T47D (cell line): ENCODE measurements around the gene PIGU.

Experiments used
- DNase-seq, 2 experiments: peaks; one replicate each; pipeline versions ENCODE4 v3.0.0 to v3.0.0-alpha.2; 2011 to 2012; ENCODE audit warnings: low read depth in 1 of 2, low spot score in 1 of 2
- JUND ChIP-seq: IDR thresholded peaks from 2 replicates; pipeline ENCODE4 v1.6.1; 2012; ENCODE audit warnings: low read depth
- in situ Hi-C: cut with HindIII; loops from 2 replicates; pipeline ENCODE4 v1.10.0; 2016; ENCODE audit warnings: low sequenced_read_pairs, low pct_unique_long_range_greater_than_20kb

PIGU gene

DNA sequence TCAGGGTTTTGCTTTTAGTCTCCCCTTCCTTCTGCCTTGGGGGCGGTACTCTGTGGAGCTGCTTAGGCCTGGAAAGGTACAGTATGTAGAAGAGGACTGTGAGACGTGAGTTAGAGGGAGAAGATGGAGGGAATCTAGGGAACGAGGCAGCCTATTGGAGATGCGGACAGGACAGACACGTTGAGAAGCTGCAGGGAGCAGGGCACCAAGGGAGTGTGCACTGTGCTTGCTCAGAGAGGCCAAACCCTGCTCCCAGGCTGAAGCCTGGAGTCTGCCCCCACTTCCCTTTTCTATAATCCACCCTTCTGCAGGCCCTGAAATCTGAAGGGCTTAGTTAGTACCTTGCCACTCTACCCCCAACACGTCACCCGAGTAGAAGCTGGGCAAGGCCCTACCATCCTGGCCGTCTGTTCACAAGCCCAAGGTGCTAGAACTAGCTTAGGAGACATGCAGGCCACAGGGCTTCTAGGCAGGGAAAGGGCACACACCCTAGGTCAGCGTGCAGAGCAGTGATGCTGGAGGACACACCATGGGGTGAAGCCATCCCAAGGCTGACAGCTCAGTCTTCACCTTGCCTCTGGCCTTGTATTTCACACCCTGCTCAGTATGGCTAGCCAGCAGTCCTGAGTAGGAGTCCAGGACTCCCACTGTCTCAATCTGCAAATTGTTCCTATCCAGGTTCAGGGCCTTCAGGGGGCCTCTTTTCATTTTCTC, 34.1 kb upstream of the PIGU start:
- TF ChIP-seq JUND, result no peak
- in situ Hi-C loops, result no loop called here
- DNase-seq, result no peak

DNA sequence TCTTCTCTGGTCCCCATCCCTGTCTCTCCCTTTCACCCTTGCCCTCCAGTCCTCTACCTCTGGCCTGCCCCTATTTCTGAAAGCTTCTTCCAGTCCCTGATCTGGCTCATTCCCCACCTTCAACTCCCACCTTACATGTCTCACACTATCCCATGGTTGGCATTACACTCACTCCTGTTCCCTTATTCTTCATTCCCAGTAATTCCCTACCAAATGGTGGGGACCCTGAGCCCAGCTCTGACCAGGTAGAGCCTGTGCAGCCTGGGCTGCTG, 33.6 kb upstream of the PIGU start:
- in situ Hi-C loops, result no loop called here
- no peak for DNase-seq
- TF ChIP-seq JUND, result no peak

DNA sequence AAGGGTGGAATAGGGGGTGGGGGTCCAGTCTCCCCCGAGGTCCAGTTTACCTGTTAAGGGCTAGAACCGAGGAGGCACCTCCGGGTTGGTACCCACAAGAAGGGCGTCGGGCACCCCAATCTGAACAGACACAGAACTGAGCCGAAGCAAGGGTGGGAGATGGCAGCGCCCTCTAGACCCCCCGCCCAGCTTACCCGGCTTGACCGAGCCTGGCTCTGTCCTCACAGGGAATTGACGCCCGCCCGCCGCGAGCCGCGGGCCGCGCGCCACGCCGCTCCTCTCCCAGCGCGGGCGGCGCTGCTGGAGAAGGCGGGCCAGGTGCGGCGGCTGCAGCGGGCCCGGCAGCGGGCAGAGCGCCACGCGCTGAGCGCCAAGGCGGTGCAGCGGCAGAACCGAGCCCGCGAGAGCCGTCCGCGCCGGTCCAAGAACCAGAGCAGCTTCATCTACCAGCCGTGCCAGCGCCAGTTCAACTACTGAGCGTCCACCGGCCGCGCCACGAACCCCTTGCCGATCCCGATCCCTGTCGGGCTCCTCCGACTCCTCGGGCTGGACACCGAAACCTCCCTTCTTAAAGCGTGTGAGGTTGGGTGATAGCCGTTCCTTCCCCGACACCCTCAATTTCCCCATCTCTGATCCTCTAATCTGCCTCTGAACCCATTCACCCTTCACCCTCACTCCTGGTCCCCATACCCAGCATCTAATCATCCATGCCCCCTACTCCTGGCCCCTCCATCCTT, 33.1 kb upstream of the PIGU start:
- in situ Hi-C loops, result no loop called here

DNA sequence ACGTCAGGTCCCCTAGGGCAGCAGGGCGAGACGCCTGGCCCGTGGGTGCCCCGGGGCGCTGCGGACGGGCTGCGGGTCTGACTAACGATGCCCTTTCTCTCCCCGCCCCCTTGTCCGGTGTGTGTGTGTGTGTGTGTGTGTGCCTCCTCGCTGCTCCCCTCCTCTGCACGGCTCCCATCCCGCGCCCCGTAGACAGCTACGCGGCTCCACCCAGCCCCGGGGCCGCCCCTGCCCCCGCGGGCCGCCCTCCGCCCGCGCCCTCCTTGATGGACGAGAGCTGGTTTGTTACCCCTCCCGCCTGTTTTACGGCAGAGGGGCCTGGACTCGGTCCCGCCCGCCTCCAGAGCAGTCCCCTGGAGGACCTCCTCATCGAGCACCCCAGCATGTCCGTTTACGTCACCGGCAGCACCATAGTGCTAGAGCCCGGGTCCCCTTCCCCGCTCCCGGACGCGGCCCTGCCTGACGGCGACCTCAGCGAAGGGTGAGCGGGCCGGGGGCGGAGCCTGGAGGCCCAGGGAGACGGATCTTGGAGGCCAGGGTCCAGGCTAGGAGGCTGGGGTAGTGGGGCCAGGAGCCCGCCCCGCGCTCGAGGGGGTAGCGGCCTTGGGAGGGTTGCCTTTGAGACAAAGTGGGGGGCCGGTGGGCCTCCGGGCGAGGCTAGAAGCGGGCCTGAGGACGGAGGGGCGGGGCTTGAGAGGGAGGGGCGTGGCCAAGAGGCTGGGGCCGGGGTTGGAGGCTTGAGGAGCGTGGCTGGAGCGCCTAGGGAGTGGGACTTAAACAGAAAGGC, 32.3 kb upstream of the PIGU start:
- peak; percentile 88 to 95 for DNase-seq
- in situ Hi-C loops, result no loop called here
- TF ChIP-seq JUND, result no peak

More for the DNA sequence above, 33.1 kb upstream of the PIGU start:
- peak; percentile 91 to 97 for DNase-seq
- TF ChIP-seq JUND, result no peak

DNA sequence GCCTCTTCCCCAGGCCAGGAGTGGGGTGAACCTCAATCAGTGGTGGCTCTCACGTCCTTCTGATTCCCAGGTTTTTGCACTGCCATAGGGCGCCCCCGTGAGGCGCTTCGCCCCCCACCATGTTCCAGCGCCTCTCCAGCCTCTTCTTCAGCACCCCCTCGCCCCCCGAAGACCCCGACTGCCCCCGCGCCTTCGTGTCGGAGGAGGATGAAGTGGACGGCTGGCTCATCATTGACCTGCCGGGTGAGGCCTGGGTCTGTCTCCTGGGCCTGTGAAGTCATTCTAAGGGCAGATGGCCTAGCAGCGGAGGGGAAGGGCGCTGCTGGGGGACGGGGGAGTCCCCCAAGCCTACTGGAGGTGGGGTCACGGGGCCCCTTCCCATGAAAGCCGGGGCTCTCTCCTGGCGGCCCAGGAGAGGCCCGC, 31.7 kb upstream of the PIGU start:
- peak; percentile 51 to 55 for DNase-seq

DNA sequence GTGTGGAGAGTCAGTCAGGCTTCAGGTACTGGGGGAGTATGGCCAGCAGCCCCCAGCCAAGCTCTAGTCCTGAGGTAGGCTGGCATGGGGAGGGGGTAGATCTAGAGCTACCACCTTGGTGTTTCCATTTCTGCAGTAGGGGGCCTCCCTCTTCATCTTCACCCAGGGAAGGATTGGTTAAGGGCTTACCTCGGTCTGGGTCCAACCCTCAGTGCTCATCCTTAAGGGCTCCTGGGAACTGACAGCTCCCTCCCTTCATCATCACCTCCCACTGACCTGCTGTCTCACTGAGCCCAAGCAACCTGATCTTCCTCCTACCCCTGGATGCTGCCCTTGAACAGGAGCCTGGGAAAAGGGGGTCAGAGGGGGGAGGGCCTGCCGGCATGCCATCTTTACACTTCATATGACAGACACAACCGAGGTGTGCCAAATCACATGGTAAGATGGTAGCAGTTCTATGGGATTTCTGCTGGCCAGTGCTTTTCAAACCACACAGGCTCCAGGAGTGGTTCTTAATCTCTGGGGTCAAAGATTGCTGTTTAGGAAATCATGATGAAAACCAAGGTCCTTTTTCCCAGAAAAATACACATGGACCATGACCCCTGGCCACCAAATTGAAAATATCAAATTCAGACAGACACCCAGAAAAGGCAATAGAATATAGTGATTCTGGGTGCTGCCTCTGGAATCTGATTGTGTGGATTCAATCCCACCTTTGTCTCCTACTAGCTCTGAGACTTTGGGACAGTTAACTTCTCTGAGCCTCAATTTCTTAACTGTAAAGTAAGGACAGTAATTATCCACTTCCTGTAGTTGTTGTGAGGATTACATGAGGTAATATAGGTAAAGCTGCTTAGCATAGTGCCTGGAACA, 30.3 kb upstream of the PIGU start:
- in situ Hi-C loops, result no loop called here
- no peak for TF ChIP-seq JUND
- no peak for DNase-seq

More for the DNA sequence above, 31.7 kb upstream of the PIGU start:
- TF ChIP-seq JUND, result no peak
- in situ Hi-C loops, result no loop called here

DNA sequence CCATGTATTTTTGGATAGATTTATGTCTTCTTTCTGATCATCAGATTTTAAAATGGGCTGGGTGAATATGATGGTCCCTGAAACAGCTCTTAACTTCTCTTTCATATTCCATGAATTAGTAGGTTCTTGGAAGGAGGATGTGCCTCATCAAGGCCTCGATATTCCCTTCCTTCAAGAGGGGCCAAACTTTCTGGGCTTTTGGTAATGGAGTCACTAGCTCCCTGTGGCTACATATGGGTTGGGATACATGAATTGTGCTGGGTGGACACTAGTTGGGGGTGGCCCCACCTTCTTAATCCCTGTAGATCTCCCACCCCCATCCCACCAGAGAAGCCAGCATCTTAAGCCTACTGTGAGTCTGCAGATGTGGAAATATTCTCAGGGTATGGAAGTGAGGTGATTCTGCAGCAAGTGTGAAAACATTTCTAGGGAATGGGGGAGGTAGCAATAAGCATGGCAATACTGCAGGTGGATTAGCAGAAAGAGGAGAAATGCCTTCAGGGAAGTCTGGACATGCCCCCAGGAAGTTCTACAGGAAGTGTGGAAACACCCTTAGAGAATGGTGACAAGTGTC, 29.5 kb upstream of the PIGU start:
- no peak for DNase-seq
- TF ChIP-seq JUND, result no peak
- in situ Hi-C loops, result no loop called here

DNA sequence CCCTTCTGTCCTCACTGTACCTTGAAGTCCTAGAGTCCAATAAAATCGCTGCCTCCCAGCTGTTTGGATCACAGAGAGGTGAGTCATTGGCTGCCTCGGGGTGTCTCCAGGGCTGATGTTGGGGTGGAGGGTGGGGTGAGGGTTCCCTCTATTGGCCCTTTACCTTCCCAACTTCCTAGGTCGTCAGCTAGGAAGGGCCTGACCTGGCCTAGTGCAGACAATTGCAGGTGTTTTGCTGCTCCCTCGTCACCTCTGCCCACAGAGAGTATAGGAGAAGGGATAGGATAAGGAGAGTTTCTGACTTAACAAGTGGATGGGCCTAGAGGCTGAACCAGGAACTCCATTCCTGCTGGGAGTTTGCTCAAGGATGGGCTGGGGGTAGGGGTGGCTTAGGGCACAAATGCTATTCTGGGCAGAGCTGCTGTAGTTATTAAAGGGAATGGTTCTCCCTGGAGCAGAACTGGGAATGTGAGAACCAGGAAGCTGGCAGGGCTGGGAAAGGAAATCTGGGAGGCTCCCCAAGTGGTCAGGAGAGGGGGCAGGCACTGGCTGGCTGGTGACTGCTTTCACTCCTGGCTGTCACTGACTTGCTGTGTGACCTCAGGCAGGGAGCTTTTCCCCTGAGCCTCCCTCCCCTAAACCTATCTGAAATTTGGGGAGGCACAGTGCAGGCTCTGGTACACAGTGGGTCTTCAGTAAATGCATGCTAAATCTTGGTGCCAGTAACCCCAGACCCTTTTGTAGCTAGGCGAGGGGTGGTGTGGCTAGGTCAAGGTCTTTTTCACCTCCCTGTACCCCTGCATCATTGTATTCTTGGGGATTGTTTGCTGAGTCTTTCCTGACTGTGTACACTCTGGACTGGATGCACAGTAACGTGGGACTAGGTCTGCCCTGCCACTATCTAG, 28.8 kb upstream of the PIGU start:
- no peak for TF ChIP-seq JUND
- DNase-seq, result peak in 1 of 2 experiments; percentile 66
- in situ Hi-C loops, result no loop called here

DNA sequence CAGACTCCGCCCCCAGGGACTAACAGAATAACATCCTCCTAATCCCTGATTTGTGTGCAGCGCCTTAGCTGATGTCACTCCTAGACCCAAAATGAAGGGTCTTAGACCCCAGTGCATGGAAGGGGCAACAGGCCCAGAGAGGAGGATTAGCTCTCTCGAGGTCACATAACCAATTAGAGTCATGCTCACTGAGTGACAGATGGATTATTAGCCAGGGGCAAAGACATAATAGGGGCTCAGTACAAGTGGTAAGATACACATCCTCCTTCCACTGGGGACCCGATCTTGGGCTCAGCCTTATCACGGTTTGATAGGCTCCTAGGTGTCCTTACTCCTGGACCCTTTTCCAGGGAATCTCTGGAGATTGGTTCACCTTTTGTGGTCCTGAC, 28.1 kb upstream of the PIGU start:
- no peak for DNase-seq
- TF ChIP-seq JUND, result no peak
- in situ Hi-C loops, result no loop called here

DNA sequence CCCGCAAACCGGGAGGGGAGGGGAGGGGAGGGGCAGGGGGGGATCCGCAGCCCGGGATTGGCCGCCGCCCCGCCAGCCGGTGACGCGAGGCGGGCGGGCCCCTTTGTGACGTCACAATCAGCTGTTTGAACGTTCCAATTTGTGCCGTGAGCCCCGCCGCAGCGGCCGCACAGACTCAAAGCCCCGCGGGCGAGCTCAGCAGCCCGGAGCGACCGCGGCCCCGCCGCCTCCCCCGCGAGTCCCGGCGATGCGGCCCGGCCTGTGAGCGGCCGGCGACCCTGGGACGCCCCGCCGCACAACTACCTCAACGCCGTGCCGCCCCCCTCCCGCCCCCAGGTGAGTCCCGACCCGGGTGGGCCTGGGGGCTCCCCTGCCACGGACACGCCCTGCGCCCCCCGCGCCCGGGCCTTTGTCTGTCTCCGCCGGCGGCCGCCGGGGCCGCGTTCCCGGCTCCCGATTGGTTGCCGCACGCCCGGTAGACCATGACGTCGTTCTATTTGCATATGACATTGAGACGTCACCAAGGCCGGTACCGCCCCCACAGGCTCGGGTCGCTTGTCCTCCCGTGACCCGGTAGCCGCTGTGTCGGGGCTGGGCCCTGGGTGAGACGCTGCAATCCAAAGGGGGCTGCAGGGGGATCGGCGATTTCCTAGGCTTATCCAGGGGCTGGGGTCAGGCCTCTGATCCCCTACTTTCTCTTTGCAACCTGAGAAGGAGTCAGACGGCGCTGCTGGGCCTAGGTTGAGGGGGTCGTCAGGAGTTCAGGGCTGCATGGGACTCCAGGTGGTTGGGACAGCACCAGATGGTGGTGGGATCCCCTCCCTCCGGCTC, 27.5 kb upstream of the PIGU start, which contains the start of gene TP53INP2:
Gene TP53INP2, plus strand, starts transcription at position 168 of the 831 bp plus-strand sequence. CDS start 4,396 bp downstream, outside the sequence.
- TF ChIP-seq JUND, result no peak
- DNase-seq, result peak; percentile 90 to 95
- in situ Hi-C loops, result no loop called here
